ENCODE data around the gene INSRR.

- no peak for TF ChIP-seq REST (IDR thresholded peaks at IDR 0.05; ENCODE audit: low read depth)
- TF ChIP-seq TAF1 (IDR thresholded peaks at IDR 0.05; ENCODE audit: low read depth) = no peak
- TF ChIP-seq CEBPB (IDR thresholded peaks at IDR 0.05) = no peak
- no peak for TF ChIP-seq TCF12 (IDR thresholded peaks at IDR 0.05; ENCODE audit: low read depth)
- no peak for TF ChIP-seq CREB1 (IDR thresholded peaks at IDR 0.05; ENCODE audit: low read depth)
- TF ChIP-seq NFIC (IDR thresholded peaks at IDR 0.05) = no peak
- TF ChIP-seq EP300 (IDR thresholded peaks at IDR 0.05; ENCODE audit: borderline replicate concordance) = no peak
- no peak for TF ChIP-seq FOXM1 (IDR thresholded peaks at IDR 0.05; ENCODE audit: borderline replicate concordance, low read depth)
- TF ChIP-seq RAD21 (IDR thresholded peaks at IDR 0.05; ENCODE audit: low read depth) = no peak
Observed at GRCh38 chr1:156895927-156896326, 37.0 kb upstream of the INSRR start.
